SKM-1 treated with dmso at 0.1 percent for 144 hours (cell line): Measurements from ENCODE around the gene SPI1.

ENCODE experiments used
- DNase-seq: peaks from one replicate; lab custom pipeline; 2025; ENCODE audit not compliant: unreplicated experiment; lab: John Stamatoyannopoulos, UW

Gene SPI1

DNA sequence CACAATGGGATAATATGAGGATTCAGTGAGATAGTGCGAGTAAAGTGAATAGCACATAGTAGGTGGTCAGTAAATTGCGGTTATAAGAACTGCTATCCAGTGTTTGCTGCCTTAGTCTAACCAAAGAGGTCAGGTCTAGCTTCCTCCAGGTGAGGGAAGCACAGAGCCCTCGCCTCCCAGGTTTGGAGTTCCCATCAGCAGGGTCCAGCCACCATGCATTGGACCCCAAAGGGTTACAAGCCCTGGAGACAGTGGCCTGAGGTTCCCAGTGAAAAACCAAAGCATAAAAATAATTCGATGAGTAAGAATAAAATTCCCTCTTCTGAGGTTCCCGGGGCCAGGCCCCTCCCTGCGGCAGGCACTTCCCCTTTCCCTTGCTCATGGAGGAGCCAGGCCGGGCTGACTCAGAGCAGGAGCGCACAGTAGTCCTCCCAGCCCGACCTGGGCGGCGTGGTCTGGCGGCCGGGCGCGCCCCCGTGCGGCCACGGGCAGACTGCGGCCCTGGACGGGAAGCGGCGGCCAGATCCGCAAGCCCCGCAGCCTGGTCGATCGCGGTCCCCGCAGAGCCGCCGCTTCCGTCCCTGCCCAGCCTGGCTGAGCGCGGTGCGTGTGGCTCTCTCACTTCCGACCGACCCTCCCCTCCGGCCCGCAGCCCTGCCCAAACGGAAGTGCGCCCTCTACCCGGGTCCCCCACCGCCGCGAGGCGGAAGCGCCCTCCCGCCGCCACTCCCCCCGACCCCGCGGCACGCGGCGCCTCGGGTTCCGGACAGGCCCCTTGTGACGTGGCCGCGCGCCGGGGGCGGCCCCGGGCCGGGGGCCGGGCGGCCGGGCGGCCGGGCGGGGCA is 29.6 kb upstream of the SPI1 start, which contains the start of gene SLC39A13:
TSS of gene SLC39A13 (plus strand) at position 845 of the 845 bp plus-strand sequence. CDS start 1,505 bp downstream, outside the sequence.
- peak; percentile 95 for DNase-seq

- no peak for DNase-seq
These were observed 28.8 kb upstream of the SPI1 start for GRCh38 chr11:47406896-47407745.

DNA sequence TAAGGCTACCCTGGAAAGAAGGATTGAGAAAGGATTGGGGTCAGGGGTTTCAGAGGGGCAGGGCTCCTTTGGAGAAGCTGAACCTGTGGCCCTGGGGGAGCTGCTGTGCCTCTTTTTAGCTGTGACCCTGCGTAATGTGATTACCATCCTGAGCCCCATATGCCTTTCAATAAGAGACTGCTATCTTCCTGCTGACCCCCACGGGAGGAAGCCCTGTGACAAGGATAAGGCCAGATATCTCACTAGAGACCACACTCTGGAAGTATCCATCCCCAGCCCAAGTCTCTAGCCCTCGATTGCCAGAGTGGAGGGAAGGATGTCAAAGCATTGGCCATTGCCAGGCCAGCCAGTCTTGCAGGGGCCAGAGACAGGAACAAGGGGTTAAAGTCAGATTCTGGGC is 25.2 kb upstream of the SPI1 start:
- DNase-seq: no peak

DNA sequence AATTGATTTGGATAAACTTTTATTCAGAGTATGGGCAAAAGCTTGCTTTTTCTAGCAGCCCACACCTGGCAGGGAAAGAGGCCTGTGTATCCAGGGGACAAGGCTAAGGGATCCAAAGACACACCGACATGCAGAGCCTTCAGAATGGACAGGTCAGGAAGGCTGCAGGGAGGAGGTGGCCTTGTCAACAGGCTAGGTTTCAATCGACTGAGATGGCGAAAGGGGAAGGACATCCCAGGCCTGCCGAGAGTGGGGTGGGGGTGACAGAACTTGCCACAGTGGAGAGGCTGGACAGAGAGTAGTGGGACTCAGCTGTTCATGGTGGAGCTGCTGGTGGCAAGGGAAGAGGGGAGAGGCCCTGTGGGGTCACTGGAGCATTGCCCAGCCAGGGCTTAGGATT is 24.8 kb upstream of the SPI1 start:
- no peak for DNase-seq

DNA sequence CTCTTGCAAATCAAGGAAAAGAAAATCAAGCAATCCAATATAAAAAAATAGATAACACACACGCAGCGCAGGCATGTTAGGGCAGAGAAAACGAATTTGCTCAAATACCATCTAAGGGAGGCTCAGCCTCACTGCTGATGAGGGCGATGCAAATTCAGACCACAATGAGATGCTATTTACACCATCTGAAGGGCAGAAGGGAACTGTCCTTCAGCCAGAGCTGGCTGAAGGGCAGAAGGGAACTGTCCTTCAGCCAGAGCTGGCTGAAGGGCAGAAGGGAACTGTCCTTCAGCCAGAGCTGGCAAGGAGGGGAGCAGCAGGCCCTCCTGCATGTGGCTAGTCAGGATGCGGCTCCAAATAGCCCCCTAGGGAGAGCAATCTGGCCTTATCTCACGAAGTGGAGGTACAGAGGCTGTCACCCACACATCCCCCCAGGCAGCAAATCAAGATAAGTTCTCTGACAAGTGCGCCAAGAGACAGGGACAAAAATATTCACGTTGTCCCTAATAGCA is 22.5 kb upstream of the SPI1 start:
- DNase-seq: no peak

DNA sequence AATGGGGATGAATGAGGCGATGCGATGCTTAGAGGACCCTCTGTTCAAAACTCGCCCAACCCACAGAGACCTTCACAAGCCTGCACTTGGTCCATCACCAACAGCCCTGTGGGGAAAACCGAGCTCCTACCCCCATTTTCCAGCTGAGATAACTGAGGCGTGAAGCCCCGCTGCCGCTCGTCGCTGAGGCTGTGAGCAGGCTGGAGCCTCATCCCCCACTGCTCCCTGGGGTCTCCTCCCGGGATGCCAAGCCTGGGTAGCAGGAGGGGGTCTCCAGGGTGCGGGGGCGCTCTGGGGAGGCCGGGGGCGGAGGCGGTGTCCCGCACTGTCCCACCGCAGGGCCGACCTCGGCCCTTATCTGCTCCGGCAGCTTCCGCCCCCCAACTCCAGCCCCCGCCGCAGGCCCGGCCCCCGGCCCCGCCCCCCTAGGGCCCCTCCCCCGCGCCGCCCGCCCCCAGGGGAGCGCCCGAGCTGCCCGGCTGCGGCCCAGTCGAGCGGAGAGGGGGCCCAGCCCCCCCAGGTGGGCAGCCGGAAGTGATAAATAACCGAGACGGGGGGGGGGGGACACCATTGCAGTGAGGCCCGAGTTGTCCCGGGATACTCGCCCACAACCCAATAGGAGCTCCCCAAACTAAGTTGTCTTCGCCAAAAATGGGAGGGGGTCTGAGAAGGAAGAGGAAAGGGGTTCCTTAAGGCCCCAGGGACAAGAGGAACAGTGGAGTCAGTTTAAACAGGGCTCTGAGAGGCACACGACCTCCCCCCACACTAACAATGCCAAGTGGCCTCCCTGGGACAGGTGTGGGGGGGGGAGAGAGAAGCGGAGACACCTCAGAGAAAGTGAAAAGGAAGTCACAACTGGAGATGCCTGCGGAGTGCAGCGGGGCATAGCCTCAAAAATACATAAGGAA is 21.8 kb upstream of the SPI1 start:
- no peak for DNase-seq

DNA sequence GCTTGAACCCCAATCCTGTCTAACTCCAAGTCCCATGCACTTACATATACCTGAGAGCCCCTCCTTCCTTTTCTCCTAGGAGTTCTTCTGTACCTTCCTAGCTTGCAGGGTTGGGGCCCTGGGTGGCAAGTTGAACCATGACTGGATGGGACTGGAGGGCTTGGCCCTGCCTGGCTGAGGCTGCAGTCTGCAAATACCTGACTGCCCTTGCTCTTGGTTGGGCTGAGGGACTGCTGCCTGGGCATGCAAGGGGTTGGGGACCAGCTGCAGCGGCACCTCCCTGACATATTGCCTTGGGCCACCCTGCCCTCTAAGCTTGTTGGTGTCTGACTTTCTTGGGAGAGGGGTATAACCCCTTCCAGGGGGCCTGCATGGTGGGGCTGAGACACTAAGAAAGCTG is 20.2 kb upstream of the SPI1 start:
- no peak for DNase-seq

- no peak for DNase-seq
These were observed 19.7 kb upstream of the SPI1 start for GRCh38 chr11:47398011-47398410.

GRCh38 chr11:47396049-47396320 is 17.6 kb upstream of the SPI1 start:
- DNase-seq: no peak

- no peak for DNase-seq
These were observed 17.1 kb upstream of the SPI1 start for GRCh38 chr11:47395223-47396048.

- DNase-seq: peak; percentile 79
These were observed 16.2 kb upstream of the SPI1 start for GRCh38 chr11:47394322-47395222.

- no peak for DNase-seq
These were observed 15.6 kb upstream of the SPI1 start for GRCh38 chr11:47394050-47394321.

DNA sequence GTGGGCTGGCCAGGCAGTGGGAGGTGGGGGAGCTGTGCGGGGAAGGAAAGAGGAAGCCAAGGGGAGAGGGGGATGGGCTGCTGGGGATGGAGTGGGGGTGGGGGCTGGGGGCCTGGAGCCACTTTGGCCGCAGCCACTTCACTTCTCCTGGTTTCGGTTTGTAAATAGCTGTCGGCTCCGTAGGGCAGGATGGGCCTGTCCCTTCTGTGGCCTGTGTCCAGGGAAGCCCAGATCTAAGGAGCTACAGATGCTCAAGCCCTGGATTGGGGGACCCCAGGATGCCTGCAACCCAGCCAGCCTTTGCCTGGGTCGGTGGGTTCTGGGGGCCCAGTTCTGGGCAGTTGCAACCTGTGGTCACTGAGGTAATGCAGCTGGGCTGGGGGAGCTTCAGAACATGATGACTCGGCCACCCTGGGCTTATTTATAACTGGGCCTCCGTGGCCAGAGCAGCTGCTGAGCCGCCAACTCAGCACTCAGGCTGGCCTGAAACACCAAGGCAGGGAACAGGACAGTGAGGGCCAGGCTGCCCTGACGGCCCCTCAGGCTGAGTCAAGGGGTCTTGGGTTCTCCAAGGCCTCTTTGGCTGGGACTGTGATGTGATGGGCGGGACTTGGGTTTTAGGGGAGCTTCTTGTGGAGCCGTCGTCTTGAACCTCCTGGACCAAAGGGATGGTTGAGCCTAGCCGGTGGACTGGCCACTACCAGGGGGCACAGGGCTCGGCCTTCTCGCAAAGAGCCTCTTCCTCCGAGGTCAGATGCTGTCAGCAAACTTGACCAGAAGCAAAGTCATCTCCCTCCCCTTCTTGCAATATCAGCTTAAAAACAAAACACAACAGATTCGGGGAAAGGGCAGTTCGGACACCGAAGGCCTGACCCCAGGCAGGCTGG is 15.1 kb upstream of the SPI1 start:
- peak; percentile 73 for DNase-seq

GRCh38 chr11:47392546-47393162 is 14.3 kb upstream of the SPI1 start:
- no peak for DNase-seq

DNA sequence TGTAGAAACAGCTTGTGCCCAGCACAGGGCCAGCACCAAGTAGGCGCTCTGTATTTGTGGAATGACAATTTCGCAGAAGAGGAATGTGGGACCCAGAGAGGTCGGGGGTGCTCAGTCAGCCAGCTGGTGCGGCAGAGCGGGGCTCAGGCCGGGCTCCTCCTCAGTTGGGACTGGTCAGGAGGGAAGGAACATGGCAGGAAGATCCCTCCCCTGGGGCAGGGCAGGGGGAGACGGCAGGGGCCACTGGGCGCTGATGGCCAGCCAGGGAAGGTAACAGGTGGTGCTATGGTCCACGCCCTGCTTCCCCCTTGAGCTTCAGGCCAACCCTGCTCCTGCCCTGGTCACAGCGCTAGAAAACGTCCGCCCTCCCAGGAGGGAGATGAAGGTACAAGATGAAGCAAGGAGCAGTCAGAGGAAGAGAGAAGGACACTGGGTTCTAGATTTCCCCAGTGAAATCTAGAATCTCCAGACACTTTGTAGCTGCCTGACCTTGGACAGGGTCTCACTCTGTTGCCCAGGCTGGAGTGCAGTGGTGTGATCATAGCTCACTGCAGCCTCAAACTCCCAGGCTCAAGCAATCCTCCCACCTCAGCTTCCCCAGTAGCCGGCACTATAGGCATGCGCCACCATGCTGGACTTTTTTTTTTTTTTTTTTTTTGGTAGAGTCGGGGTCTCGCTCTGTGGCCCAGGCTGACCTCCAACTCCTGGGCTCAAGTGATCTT is 13.5 kb upstream of the SPI1 start:
- no peak for DNase-seq

GRCh38 chr11:47391077-47391583 is 12.8 kb upstream of the SPI1 start:
- DNase-seq: peak; percentile 61

GRCh38 chr11:47390422-47390760 is 12.0 kb upstream of the SPI1 start:
- DNase-seq: no peak
